Measurements from ENCODE around the gene KRT77. TPM values are rescaled to one million over a fixed set of nuclear protein-coding genes. Genes with fewer than 3 reads are reported as not detected.

KRT77 gene
- total RNA-seq, 1 donor from 2014 or later: not detected

- Histone ChIP-seq H3K27me3 (ENCODE audit: control insufficient read depth in 3 of 3, insufficient read depth in 3 of 3, low read length in 3 of 3) (peaks cover 55 to 79% (median 57%) of the 10 kb centered on the region in 3 donors), H3K9me3 (ENCODE audit: control insufficient read depth in 3 of 3, low read length in 3 of 3) (no peaks in the 10 kb centered on the region)
Measured at GRCh38 chr12:52688481-52688880, 14.8 kb downstream of the KRT77 start.

GRCh38 chr12:52687497-52688385, 15.6 kb downstream of the KRT77 start:
- Histone ChIP-seq H3K9ac (ENCODE audit: low read depth in 1 of 3, low read length in 3 of 3) (no peak overlapping the region), H3K27me3 (ENCODE audit: control insufficient read depth in 3 of 3, insufficient read depth in 3 of 3, low read length in 3 of 3) (peaks cover 48 to 72% (median 53%) of the 10 kb centered on the region in 3 donors), H3K27ac (ENCODE audit: low read depth, low read length) (no peak overlapping the region), H3K4me3 (ENCODE audit: low read length in 3 of 3) (no peak overlapping the region), H3K4me1 (ENCODE audit: control insufficient read depth in 3 of 3, insufficient read depth in 3 of 3, low read length in 3 of 3) (peaks cover 0 to 7% (median 4%) of the 10 kb centered on the region in 3 donors), H3K36me3 (ENCODE audit: control insufficient read depth in 3 of 3, insufficient read depth in 3 of 3, low read length in 3 of 3) (no peaks in the 10 kb centered on the region), H3K9me3 (ENCODE audit: control insufficient read depth in 3 of 3, low read length in 3 of 3) (no peaks in the 10 kb centered on the region)

More at GRCh38 chr12:52688481-52688880, 14.8 kb downstream of the KRT77 start:
- H3K27ac ChIP-seq (ENCODE audit: low read depth, low read length): no peak overlapping the region
- no peak overlapping the region for H3K9ac ChIP-seq (ENCODE audit: low read depth in 1 of 3, low read length in 3 of 3)
- peaks cover 0 to 7% (median 4%) of the 10 kb centered on the region in 3 donors for H3K4me1 ChIP-seq (ENCODE audit: control insufficient read depth in 3 of 3, insufficient read depth in 3 of 3, low read length in 3 of 3)
- H3K4me3 ChIP-seq (ENCODE audit: low read length in 3 of 3): no peak overlapping the region
- H3K36me3 ChIP-seq (ENCODE audit: control insufficient read depth in 3 of 3, insufficient read depth in 3 of 3, low read length in 3 of 3): no peaks in the 10 kb centered on the region

- Histone ChIP-seq H3K4me1 (ENCODE audit: control insufficient read depth in 3 of 3, insufficient read depth in 3 of 3, low read length in 3 of 3) (peaks cover 0 to 7% (median 4%) of the 10 kb centered on the region in 3 donors), H3K27me3 (ENCODE audit: control insufficient read depth in 3 of 3, insufficient read depth in 3 of 3, low read length in 3 of 3) (peaks cover 40 to 64% (median 45%) of the 10 kb centered on the region in 3 donors), H3K27ac (ENCODE audit: low read depth, low read length) (no peak overlapping the region), H3K9me3 (ENCODE audit: control insufficient read depth in 3 of 3, low read length in 3 of 3) (no peaks in the 10 kb centered on the region), H3K36me3 (ENCODE audit: control insufficient read depth in 3 of 3, insufficient read depth in 3 of 3, low read length in 3 of 3) (no peaks in the 10 kb centered on the region), H3K9ac (ENCODE audit: low read depth in 1 of 3, low read length in 3 of 3) (no peak overlapping the region), H3K4me3 (ENCODE audit: low read length in 3 of 3) (no peak overlapping the region)
Measured at GRCh38 chr12:52686756-52687487, 16.4 kb downstream of the KRT77 start.

GRCh38 chr12:52686063-52686462, 17.3 kb downstream of the KRT77 start:
- Histone ChIP-seq H3K27ac (ENCODE audit: low read depth, low read length) (no peak overlapping the region), H3K27me3 (ENCODE audit: control insufficient read depth in 3 of 3, insufficient read depth in 3 of 3, low read length in 3 of 3) (peaks cover 37 to 55% (median 37%) of the 10 kb centered on the region in 3 donors), H3K9ac (ENCODE audit: low read depth in 1 of 3, low read length in 3 of 3) (no peak overlapping the region), H3K36me3 (ENCODE audit: control insufficient read depth in 3 of 3, insufficient read depth in 3 of 3, low read length in 3 of 3) (no peaks in the 10 kb centered on the region), H3K4me1 (ENCODE audit: control insufficient read depth in 3 of 3, insufficient read depth in 3 of 3, low read length in 3 of 3) (peaks cover 0 to 4% (median 4%) of the 10 kb centered on the region in 3 donors), H3K9me3 (ENCODE audit: control insufficient read depth in 3 of 3, low read length in 3 of 3) (no peaks in the 10 kb centered on the region), H3K4me3 (ENCODE audit: low read length in 3 of 3) (no peak overlapping the region)

- H3K4me1 ChIP-seq (ENCODE audit: control insufficient read depth in 3 of 3, insufficient read depth in 3 of 3, low read length in 3 of 3): no peaks in the 10 kb centered on the region
- H3K9me3 ChIP-seq (ENCODE audit: control insufficient read depth in 3 of 3, low read length in 3 of 3): no peaks in the 10 kb centered on the region
- H3K36me3 ChIP-seq (ENCODE audit: control insufficient read depth in 3 of 3, insufficient read depth in 3 of 3, low read length in 3 of 3): no peaks in the 10 kb centered on the region
- no peak overlapping the region for H3K9ac ChIP-seq (ENCODE audit: low read depth in 1 of 3, low read length in 3 of 3)
- H3K4me3 ChIP-seq (ENCODE audit: low read length in 3 of 3): no peak overlapping the region
- peaks cover 31 to 52% (median 31%) of the 10 kb centered on the region in 3 donors for H3K27me3 ChIP-seq (ENCODE audit: control insufficient read depth in 3 of 3, insufficient read depth in 3 of 3, low read length in 3 of 3)
- no peak overlapping the region for H3K27ac ChIP-seq (ENCODE audit: low read depth, low read length)
Measured at GRCh38 chr12:52685406-52685890, 17.9 kb downstream of the KRT77 start.

- Histone ChIP-seq H3K4me1 (ENCODE audit: control insufficient read depth in 3 of 3, insufficient read depth in 3 of 3, low read length in 3 of 3) (no peaks in the 10 kb centered on the region), H3K9ac (ENCODE audit: low read depth in 1 of 3, low read length in 3 of 3) (no peak overlapping the region), H3K27ac (ENCODE audit: low read depth, low read length) (no peak overlapping the region), H3K36me3 (ENCODE audit: control insufficient read depth in 3 of 3, insufficient read depth in 3 of 3, low read length in 3 of 3) (no peaks in the 10 kb centered on the region), H3K4me3 (ENCODE audit: low read length in 3 of 3) (no peak overlapping the region), H3K27me3 (ENCODE audit: control insufficient read depth in 3 of 3, insufficient read depth in 3 of 3, low read length in 3 of 3) (peaks cover 21 to 46% (median 24%) of the 10 kb centered on the region in 3 donors), H3K9me3 (ENCODE audit: control insufficient read depth in 3 of 3, low read length in 3 of 3) (no peaks in the 10 kb centered on the region)
Measured at GRCh38 chr12:52684431-52684830, 18.9 kb downstream of the KRT77 start.

- peaks cover 18 to 45% (median 25%) of the 10 kb centered on the region in 3 donors for H3K27me3 ChIP-seq (ENCODE audit: control insufficient read depth in 3 of 3, insufficient read depth in 3 of 3, low read length in 3 of 3)
Measured at GRCh38 chr12:52683575-52684300, 19.6 kb downstream of the KRT77 start.

GRCh38 chr12:52682938-52683574, 20.3 kb downstream of the KRT77 start:
- Histone ChIP-seq H3K4me1 (ENCODE audit: control insufficient read depth in 3 of 3, insufficient read depth in 3 of 3, low read length in 3 of 3) (no peaks in the 10 kb centered on the region), H3K36me3 (ENCODE audit: control insufficient read depth in 3 of 3, insufficient read depth in 3 of 3, low read length in 3 of 3) (no peaks in the 10 kb centered on the region), H3K27me3 (ENCODE audit: control insufficient read depth in 3 of 3, insufficient read depth in 3 of 3, low read length in 3 of 3) (peaks cover 11 to 38% (median 18%) of the 10 kb centered on the region in 3 donors), H3K9ac (ENCODE audit: low read depth in 1 of 3, low read length in 3 of 3) (no peak overlapping the region), H3K9me3 (ENCODE audit: control insufficient read depth in 3 of 3, low read length in 3 of 3) (no peaks in the 10 kb centered on the region), H3K4me3 (ENCODE audit: low read length in 3 of 3) (no peak overlapping the region), H3K27ac (ENCODE audit: low read depth, low read length) (no peak overlapping the region)

More at GRCh38 chr12:52683575-52684300, 19.6 kb downstream of the KRT77 start:
- Histone ChIP-seq H3K9ac (ENCODE audit: low read depth in 1 of 3, low read length in 3 of 3) (no peak overlapping the region), H3K9me3 (ENCODE audit: control insufficient read depth in 3 of 3, low read length in 3 of 3) (no peaks in the 10 kb centered on the region), H3K36me3 (ENCODE audit: control insufficient read depth in 3 of 3, insufficient read depth in 3 of 3, low read length in 3 of 3) (no peaks in the 10 kb centered on the region), H3K27ac (ENCODE audit: low read depth, low read length) (no peak overlapping the region), H3K4me1 (ENCODE audit: control insufficient read depth in 3 of 3, insufficient read depth in 3 of 3, low read length in 3 of 3) (no peaks in the 10 kb centered on the region), H3K4me3 (ENCODE audit: low read length in 3 of 3) (no peak overlapping the region)

GRCh38 chr12:52682381-52682660, 21.0 kb downstream of the KRT77 start:
- H3K4me3 ChIP-seq (ENCODE audit: low read length in 3 of 3): no peak overlapping the region
- peaks cover 4 to 31% (median 11%) of the 10 kb centered on the region in 3 donors for H3K27me3 ChIP-seq (ENCODE audit: control insufficient read depth in 3 of 3, insufficient read depth in 3 of 3, low read length in 3 of 3)
- H3K9ac ChIP-seq (ENCODE audit: low read depth in 1 of 3, low read length in 3 of 3): no peak overlapping the region
- no peaks in the 10 kb centered on the region for H3K36me3 ChIP-seq (ENCODE audit: control insufficient read depth in 3 of 3, insufficient read depth in 3 of 3, low read length in 3 of 3)
- no peaks in the 10 kb centered on the region for H3K9me3 ChIP-seq (ENCODE audit: control insufficient read depth in 3 of 3, low read length in 3 of 3)
- no peak overlapping the region for H3K27ac ChIP-seq (ENCODE audit: low read depth, low read length)
- no peaks in the 10 kb centered on the region for H3K4me1 ChIP-seq (ENCODE audit: control insufficient read depth in 3 of 3, insufficient read depth in 3 of 3, low read length in 3 of 3)
